K562 (cell line): Measurements from ENCODE around the gene NLGN2. TPM values are rescaled to one million over a fixed set of nuclear protein-coding genes. Genes with fewer than 3 reads are reported as not detected.

Experiments used
- ATAC-seq: fragments of 200-7000 bp; cut with Tn5 transposase; 3 replicates; pipeline ENCODE4 v1.9.1; 2020; ENCODE audit warnings: moderate library complexity
- BruUV-seq: library from RNA; stranded (reverse); fragments of 400-500 nt; replicated peaks from 2 replicates; lab custom pipeline; 2021; lab: Mats Ljungman, UMichigan
- CTCF ChIA-PET: fragments of 300-600 bp; formaldehyde crosslinking; extraction: SDS; loops from one replicate; lab custom pipeline; 2021; ENCODE audit warnings: low intra/inter-chr PET ratio; lab: Yijun Ruan, JAX
- POLR2A ChIA-PET: fragments of 300-600, 350-650 bp; sonication (Branson Sonifier 250); formaldehyde crosslinking; extraction: SDS; loops from one replicate; lab custom pipeline; 2021; ENCODE audit warnings: antibody characterized with exemption, inconsistent platforms; lab: Yijun Ruan, JAX
- DNase-seq, 4 experiments: peaks; one replicate each; pipeline versions ENCODE4 v3.0.0 to v3.0.0-alpha.2; 2011 to 2018; ENCODE audit warnings: low spot score in 3 of 4, mixed read lengths in 3 of 4; ENCODE audit errors: extremely low read depth in 1 of 4
- FAIRE-seq: peaks from 2 replicates; lab custom pipeline; 2011; peaks lifted over from hg19 to GRCh38; lab: Jason Lieb, UNC
- H2AFZ ChIP-seq: 2 replicates; pipeline ENCODE4 v1.6.0; 2011; ENCODE audit warnings: low read depth, low read length, control low read depth, inconsistent platforms
- H3K27ac ChIP-seq: fragments of 200-600 bp; 3 replicates; pipeline ENCODE4 v1.8.0; 2011; ENCODE audit warnings: low read depth, mild to moderate bottlenecking, control low read depth, inconsistent platforms, low read length, moderate library complexity, mixed read lengths; ENCODE audit errors: extremely low read depth
- H3K27me3 ChIP-seq, 2 experiments: fragments of 300-600 bp in 1 of 2; 2 replicates in 1 of 2; 3 replicates in 1 of 2; pipeline versions ENCODE4 v1.6.0 to v1.8.0; 2011; ENCODE audit warnings: inconsistent platforms in 2 of 2, low read length in 2 of 2, mild to moderate bottlenecking in 1 of 2, mixed read lengths in 1 of 2, moderate library complexity in 1 of 2; ENCODE audit not compliant: control insufficient read depth in 2 of 2, insufficient read depth in 2 of 2
- H3K36me3 ChIP-seq: fragments of 300-600 bp; 3 replicates; pipeline ENCODE4 v1.8.0; 2011; ENCODE audit warnings: mild to moderate bottlenecking, low read length, inconsistent platforms; ENCODE audit not compliant: control insufficient read depth, insufficient read depth
- H3K4me1 ChIP-seq, 2 experiments: fragments of 200-600 bp in 1 of 2; replicated peaks in 1 of 2; 2 replicates in 1 of 2; 3 replicates in 1 of 2; pipeline versions ENCODE4 v1.5.1 to v1.8.0; 2011; ENCODE audit warnings: inconsistent platforms in 2 of 2, low read length in 2 of 2, mild to moderate bottlenecking in 1 of 2, mixed read lengths in 1 of 2, moderate library complexity in 1 of 2; ENCODE audit not compliant: control insufficient read depth in 2 of 2, insufficient read depth in 2 of 2
- H3K4me2 ChIP-seq: 2 replicates; pipeline ENCODE4 v1.6.1; 2011; ENCODE audit warnings: low read length, control low read depth, inconsistent platforms, mixed read lengths; ENCODE audit not compliant: insufficient read depth
- H3K4me3 ChIP-seq: fragments of 200-600 bp; sonication (generic), shearing (Covaris generic); 2 replicates; pipeline ENCODE4 v1.5.1; 2016; ENCODE audit warnings: control low read depth, inconsistent platforms
- H3K79me2 ChIP-seq: fragments of 200-600 bp; 3 replicates; pipeline ENCODE4 v1.8.0; 2011; ENCODE audit warnings: low read length, inconsistent platforms; ENCODE audit not compliant: control insufficient read depth, insufficient read depth
- H3K9ac ChIP-seq, 2 experiments: 2 replicates each; pipeline versions ENCODE4 v1.6.0 to v1.6.1; 2011; ENCODE audit warnings: low read depth in 2 of 2, low read length in 2 of 2, control low read depth in 1 of 2, inconsistent platforms in 1 of 2, mild to moderate bottlenecking in 1 of 2, mixed read lengths in 1 of 2; ENCODE audit not compliant: insufficient read depth in 1 of 2
- H3K9me1 ChIP-seq: one replicate; pipeline ENCODE4 v1.6.0; 2011; ENCODE audit warnings: inconsistent platforms, mild to moderate bottlenecking, low read length, moderate library complexity; ENCODE audit not compliant: control insufficient read depth, insufficient read depth
- H3K9me3 ChIP-seq: replicated peaks from 2 replicates; pipeline ENCODE4 v1.5.1; 2011; ENCODE audit warnings: low read depth, low read length, inconsistent platforms; ENCODE audit not compliant: control insufficient read depth, insufficient read depth
- H4K20me1 ChIP-seq: replicated peaks from 2 replicates; pipeline ENCODE4 v1.6.1; 2011; ENCODE audit warnings: low read length, inconsistent platforms, mixed read lengths; ENCODE audit not compliant: control insufficient read depth, insufficient read depth
- CREB1 ChIP-seq, 2 experiments: sonication (generic) in 1 of 2; formaldehyde crosslinking in 1 of 2; IDR thresholded peaks; 2 replicates each; pipeline versions ENCODE4 v1.6.1 to v1.8.0; 2012 to 2022; ENCODE audit warnings: inconsistent platforms in 1 of 2, mild to moderate bottlenecking in 1 of 2, missing genetic modification reagents in 1 of 2, moderate library complexity in 1 of 2
- EP300 ChIP-seq: IDR thresholded peaks from 2 replicates; pipeline ENCODE4 v1.6.1; 2012; ENCODE audit warnings: low read length, improper control_type of control experiment
- EZH2 ChIP-seq: IDR thresholded peaks from 2 replicates; pipeline ENCODE4 v1.6.1; 2012; ENCODE audit warnings: low read depth, mild to moderate bottlenecking, inconsistent platforms, low read length, borderline replicate concordance
- HINFP ChIP-seq: fragments of 450-650 bp; conservative IDR thresholded peaks from 2 replicates; pipeline ENCODE4 v1.6.1; 2016; ENCODE audit warnings: missing genetic modification characterization, low read depth, mild to moderate bottlenecking, control low read depth, missing compliant biosample characterization
- HMBOX1 ChIP-seq: sonication (generic); IDR thresholded peaks from 2 replicates; pipeline ENCODE4 v1.6.1; 2016
- HMGXB4 ChIP-seq: sonication (generic); formaldehyde crosslinking; IDR thresholded peaks from 2 replicates; pipeline ENCODE4 v1.8.1; 2023; ENCODE audit warnings: mild to moderate bottlenecking, missing genetic modification reagents
- IRF2 ChIP-seq: sonication (generic); formaldehyde crosslinking; IDR thresholded peaks from 2 replicates; pipeline ENCODE4 v1.8.1; 2022; ENCODE audit warnings: mild to moderate bottlenecking, missing genetic modification reagents
- JUND ChIP-seq, 2 experiments: IDR thresholded peaks; 2 replicates in 1 of 2; 3 replicates in 1 of 2; pipeline ENCODE4 v1.6.1; 2011; ENCODE audit warnings: borderline replicate concordance in 2 of 2, low read depth in 2 of 2, low read length in 2 of 2, improper control_type of control experiment in 1 of 2, missing biosample characterization in 1 of 2, missing genetic modification characterization in 1 of 2, missing genetic modification reagents in 1 of 2
- NBN ChIP-seq: fragments of 450-650 bp; IDR thresholded peaks from 2 replicates; pipeline ENCODE4 v1.6.1; 2016; ENCODE audit warnings: low read depth, mild to moderate bottlenecking
- RBM17 ChIP-seq: fragments of 200-400 bp; formaldehyde crosslinking; IDR thresholded peaks from 2 replicates; pipeline ENCODE4 v1.6.1; 2017; ENCODE audit warnings: low read depth, mild to moderate bottlenecking, low read length, borderline replicate concordance
- TAL1 ChIP-seq: fragments of 450-650 bp; IDR thresholded peaks from 2 replicates; pipeline ENCODE4 v1.6.1; 2016; ENCODE audit warnings: mild to moderate bottlenecking
- ZBTB17 ChIP-seq: fragments of 450-650 bp; formaldehyde crosslinking; IDR thresholded peaks from 2 replicates; pipeline ENCODE4 v1.4.0; 2020; ENCODE audit warnings: mild to moderate bottlenecking
- ZBTB33 ChIP-seq: sonication (generic); formaldehyde crosslinking; IDR thresholded peaks from 2 replicates; pipeline ENCODE4 v1.8.1; 2023; ENCODE audit warnings: mild to moderate bottlenecking, missing genetic modification reagents
- ZNF584 ChIP-seq: fragments of 200-800 bp; sonication (Bioruptor generic); IDR thresholded peaks from 2 replicates; pipeline ENCODE4 v1.6.1; 2016; ENCODE audit warnings: low read depth, mild to moderate bottlenecking, missing genetic modification characterization, missing compliant biosample characterization
- WGBS: fragments of 100-300 bp; shearing (Covaris generic); methylation state at CpG from one replicate; pipeline ENCODE4 v1.1.6; 2016; ENCODE audit warnings: low coverage, mixed read lengths; ENCODE audit not compliant: insufficient coverage; ENCODE audit errors: missing lambda C conversion rate; 5-methylcytosine and 5-hydroxymethylcytosine counted together
- in situ Hi-C: fragments of 300-500 bp; cut with MboI; formaldehyde crosslinking; loops from 4 replicates; pipeline ENCODE4 v1.15.0; 2018; ENCODE audit warnings: inconsistent platforms, mixed read lengths
- intact Hi-C: fragments of 100-400 bp; cut with micrococcal nuclease; formaldehyde crosslinking; loops from 2 replicates; pipeline ENCODE4 v1.14.2; 2022
- polyA plus RNA-seq, 8 experiments: library from polyadenylated mRNA; depleted of rRNA in 4 of 8; stranded (reverse) in 5 of 8; unstranded in 3 of 8; fragments of >200 nt; fragmentation: Nextera tagmentation in 2 of 8; fragmentation: Illumina TruSeq in 1 of 8; extraction: Ambion mirVana in 2 of 8; extraction: Trizol in 1 of 8; gene quantifications; 2 replicates each; pipeline versions ENCODE4 v1.2.1 to v1.2.3, GENCODE V29; 2011 to 2014; ENCODE audit warnings: inconsistent platforms in 1 of 8, missing spikeins in 1 of 8
- total RNA-seq, 7 experiments: library from RNA; depleted of rRNA in 6 of 7; stranded (reverse); fragments of >200 nt in 6 of 7; fragmentation: Illumina TruSeq in 2 of 7; extraction: Trizol in 2 of 7; gene quantifications; 2 replicates each; pipeline versions ENCODE4 v1.2.1 to v1.2.3, GENCODE V29; 2011 to 2021; ENCODE audit warnings: low replicate concordance in 1 of 7

NLGN2 gene
- total and polyA plus RNA-seq, 9 of the 15 experiments (the other 6 are each of a cell fraction or from before 2014, with no cell fraction given) = 0.11 to 7.8 (median 0.77) TPM

GRCh38 chr17:7439462-7440112 lies 31.9 kb downstream of the NLGN2 start, which contains the start of gene FGF11:
FGF11 (plus strand) TSS chr17:7439512; CDS start chr17:7439621, 109 bp downstream.
- Histone ChIP-seq H3K4me2 (peak within 1 kb of the TSS; percentile 76), H3K79me2 (peaks cover 7% of the 10 kb centered on the region; the same call in 2 of the 3 replicates), H4K20me1 (no peaks in the 10 kb centered on the region), H2AFZ (peak within 1 kb of the TSS; percentile 89), H3K4me1 (peaks cover 20 to 71% of the 10 kb centered on the region in 2 experiments; a peak in 4 of 5 replicates), H3K27me3 (no peaks in the 10 kb centered on the region), H3K9ac (peak within 1 kb of the TSS; percentile 68 to 92; a peak in 3 of 4 replicates), H3K4me3 (peak within 1 kb of the TSS; percentile 52), H3K36me3 (no peaks in the 10 kb centered on the region), H3K9me3 (no peaks in the 10 kb centered on the region), H3K27ac (peak within 1 kb of the TSS; percentile 62; the same call in 1 of the 3 replicates), H3K9me1 (peaks cover 3% of the 10 kb centered on the region)
- ATAC-seq = no peak
- intact Hi-C loops = loop anchor here (5.0 kb wide), 2 partner anchors 37 to 43 kb away; partner anchors contain the start of genes POLR2A, SLC35G6 and TMEM256
- BruUV-seq = no TSS peak
- 61% methylated on average over 14 of the region's 50 CpGs for WGBS
- in situ Hi-C loops = no loop called here
- POLR2A ChIA-PET = interaction anchor here (0.8 kb wide), 1 partner anchor 117 kb away, joined by 3 read pairs; no protein-coding TSS in a partner anchor
- CTCF ChIA-PET = no interaction called here
- no peak for DNase-seq
- no peak for FAIRE-seq
- TF ChIP-seq JUND (IDR thresholded peaks at IDR 0.05; ENCODE audit: borderline replicate concordance, low read depth, low read length) = no peak
- no peak for TF ChIP-seq JUND (tag; IDR thresholded peaks at IDR 0.05; ENCODE audit: borderline replicate concordance, low read depth, low read length)
- TF ChIP-seq IRF2 (CRISPR knock-in tag) = no peak
- TF ChIP-seq HMGXB4 = no peak
- TF ChIP-seq HINFP (tag) = no peak
- no peak for TF ChIP-seq EZH2
- no peak for TF ChIP-seq TAL1
- no peak for TF ChIP-seq ZNF584 (CRISPR knock-in tag)
- no peak for TF ChIP-seq ZBTB17 (CRISPR knock-in tag)
- TF ChIP-seq CREB1 (IDR thresholded peaks at IDR 0.05) = no peak
- TF ChIP-seq CREB1 (CRISPR knock-in tag; IDR thresholded peaks at IDR 0.05) = no peak
- no peak for TF ChIP-seq NBN
- peak; percentile 88 for TF ChIP-seq ZBTB33 (CRISPR knock-in tag)
- no peak for TF ChIP-seq RBM17
- TF ChIP-seq HMBOX1 = no peak
- no peak for TF ChIP-seq EP300
